GM12878 (cell line): ENCODE data around the gene ZNF366. TPM values are rescaled to one million over a fixed set of nuclear protein-coding genes. Genes with fewer than 3 reads are reported as not detected.

Source experiments
- ATAC-seq: fragments of 200-7000 bp; cut with Tn5 transposase; 3 replicates; pipeline ENCODE4 v1.9.1; 2020; ENCODE audit warnings: mild to moderate bottlenecking, moderate library complexity
- BruUV-seq: library from RNA; stranded (reverse); fragments of 400-500 nt; replicated peaks from 2 replicates; lab custom pipeline; 2021; lab: Mats Ljungman, UMichigan
- CTCF ChIA-PET: fragments of 300-600 bp; sonication (Branson Sonifier 250); formaldehyde crosslinking; extraction: SDS; loops from one replicate; lab custom pipeline; 2021; ENCODE audit warnings: inconsistent platforms; lab: Yijun Ruan, JAX
- POLR2A ChIA-PET: fragments of 350-600 bp; formaldehyde crosslinking; extraction: SDS; loops from one replicate; lab custom pipeline; 2021; ENCODE audit warnings: inconsistent platforms; lab: Charles Lee
- RAD21 ChIA-PET: fragments of 300-600 bp; sonication (Branson Sonifier 250); formaldehyde crosslinking; loops from one replicate; lab custom pipeline; 2023; ENCODE audit warnings: antibody characterized with exemption; ENCODE audit not compliant: unreplicated experiment; lab: Charles Lee
- SMC1A ChIA-PET: fragments of 300-600 bp; sonication (Branson Sonifier 250); formaldehyde crosslinking; loops from one replicate; lab custom pipeline; 2023; ENCODE audit not compliant: unreplicated experiment, uncharacterized antibody; lab: Charles Lee
- DNase-seq: peaks from one replicate; pipeline ENCODE4 v3.0.0-alpha.2; 2011; ENCODE audit warnings: low read depth, low spot score
- FAIRE-seq: peaks from 3 replicates; lab custom pipeline; 2011; peaks lifted over from hg19 to GRCh38; lab: Jason Lieb, UNC
- H2AFZ ChIP-seq: 2 replicates; pipeline ENCODE4 v1.6.0; 2011; ENCODE audit warnings: low read depth, low read length, control low read depth; ENCODE audit not compliant: control insufficient read depth
- H3K27ac ChIP-seq: 2 replicates; pipeline ENCODE4 v1.5.1; 2011; ENCODE audit warnings: control low read depth; ENCODE audit not compliant: control insufficient read depth, insufficient read depth
- H3K27me3 ChIP-seq, 2 experiments: replicated peaks in 1 of 2; 2 replicates each; pipeline versions ENCODE4 v1.6.0 to v1.6.1; 2011; ENCODE audit warnings: low read length in 1 of 2; ENCODE audit not compliant: control insufficient read depth in 2 of 2, insufficient read depth in 2 of 2
- H3K36me3 ChIP-seq, 2 experiments: 2 replicates each; pipeline ENCODE4 v1.5.1; 2011; ENCODE audit warnings: low read length in 1 of 2; ENCODE audit not compliant: control insufficient read depth in 2 of 2, insufficient read depth in 2 of 2
- H3K4me1 ChIP-seq: 2 replicates; pipeline ENCODE4 v1.6.1; 2011; ENCODE audit warnings: mild to moderate bottlenecking, low read length, moderate library complexity, mixed read lengths; ENCODE audit not compliant: control insufficient read depth, insufficient read depth
- H3K4me2 ChIP-seq: 2 replicates; pipeline ENCODE4 v1.6.0; 2011; ENCODE audit warnings: control low read depth; ENCODE audit not compliant: control insufficient read depth, insufficient read depth
- H3K4me3 ChIP-seq: fragments of 200-600 bp; sonication (generic); 2 replicates; pipeline ENCODE4 v1.5.1; 2016
- H3K79me2 ChIP-seq: 2 replicates; pipeline ENCODE4 v1.6.0; 2011; ENCODE audit warnings: low read length; ENCODE audit not compliant: control insufficient read depth, insufficient read depth
- H3K9ac ChIP-seq: 2 replicates; pipeline ENCODE4 v1.8.0; 2011; ENCODE audit warnings: low read length, control low read depth, mixed read lengths; ENCODE audit not compliant: control insufficient read depth, insufficient read depth
- H3K9me3 ChIP-seq: replicated peaks from 3 replicates; pipeline ENCODE4 v1.5.1; 2011; ENCODE audit warnings: mild to moderate bottlenecking, low read length; ENCODE audit not compliant: control insufficient read depth, insufficient read depth
- H4K20me1 ChIP-seq: 2 replicates; pipeline ENCODE4 v1.6.0; 2011; ENCODE audit not compliant: control insufficient read depth, insufficient read depth
- MLLT1 ChIP-seq: fragments of 450-650 bp; IDR thresholded peaks from 2 replicates; pipeline ENCODE4 v1.6.1; 2016; ENCODE audit warnings: mild to moderate bottlenecking
- PBX3 ChIP-seq: IDR thresholded peaks from 2 replicates; pipeline ENCODE4 v1.6.1; 2011; ENCODE audit warnings: mild to moderate bottlenecking, low read depth, low read length, moderate library complexity; ENCODE audit not compliant: insufficient replicate concordance
- WGBS: methylation state at CpG from one replicate; pipeline ENCODE4 v1.1.6; 2016; ENCODE audit warnings: low lambda C conversion rate; ENCODE audit not compliant: insufficient replicate concordance, insufficient coverage; ENCODE audit errors: missing lambda C conversion rate; 5-methylcytosine and 5-hydroxymethylcytosine counted together
- in situ Hi-C: fragments of 300-500 bp; cut with MboI; formaldehyde crosslinking; loops from 9 replicates; pipeline ENCODE4 v1.14.3; 2018; ENCODE audit warnings: mixed read lengths
- intact Hi-C: fragments of 100-400 bp; cut with micrococcal nuclease; formaldehyde crosslinking; loops from one replicate; pipeline ENCODE4 v1.14.2; 2022; ENCODE audit not compliant: unreplicated experiment
- polyA plus RNA-seq, 11 experiments: library from polyadenylated mRNA; depleted of rRNA in 4 of 11; unstranded in 6 of 11; stranded (reverse) in 5 of 11; fragments of >200 nt; fragmentation: Nextera tagmentation in 4 of 11; fragmentation: Illumina TruSeq in 1 of 11; extraction: Ambion mirVana in 4 of 11; extraction: Trizol in 1 of 11; gene quantifications; 1 replicate in 1 of 11; 2 replicates in 10 of 11; pipeline versions ENCODE4 v1.2.1 to v1.2.3, GENCODE V29; 2011 to 2016; ENCODE audit warnings: inconsistent platforms in 2 of 11, missing spikeins in 2 of 11, low read depth in 1 of 11
- total RNA-seq, 4 experiments: library from RNA; depleted of rRNA in 3 of 4; stranded (reverse); fragments of >200 nt in 3 of 4; fragmentation: Illumina TruSeq in 1 of 4; extraction: Trizol in 1 of 4; gene quantifications; 2 replicates each; pipeline versions ENCODE4 v1.2.1 to v1.2.3, GENCODE V29; 2013 to 2021

Gene ZNF366
- total and polyA plus RNA-seq, 10 of the 15 experiments (the other 5 are each of a cell fraction or from before 2014, with no cell fraction given): 0.01 to 0.18 (median 0.04) TPM; not detected in 6

GRCh38 chr5:72505539-72506157, 1.6 kb downstream of the ZNF366 start:
- DNase-seq (no peak), ATAC-seq (no peak), FAIRE-seq (no peak)
- in situ Hi-C loops (no loop called here), intact Hi-C loops (loop anchor here (5.0 kb wide), 1 partner anchor 38 kb away; no protein-coding TSS in a partner anchor)
- no peaks in the 10 kb centered on the region for H3K27me3 ChIP-seq
- POLR2A ChIA-PET: no interaction called here
- TF ChIP-seq PBX3 (no peak), MLLT1 (0 out of 2 replicates have a peak, but pooled peaks have one; percentile 24)
- no peaks in the 10 kb centered on the region for H3K79me2 ChIP-seq
- 0 out of 2 replicates have a peak overlapping the region, but pooled peaks have one; percentile 15 for H3K27ac ChIP-seq
- H3K36me3 ChIP-seq: no peaks in the 10 kb centered on the region
- RAD21 ChIA-PET: interaction anchor here (1.2 to 1.4 kb wide), 5 partner anchors 19 to 54 kb away, joined by 3 to 4 read pairs (median 4); no protein-coding TSS in a partner anchor
- SMC1A ChIA-PET: interaction anchor here (0.8 to 7.2 kb wide), 16 partner anchors 10 to 139 kb away, joined by 3 to 55 read pairs (median 4); no protein-coding TSS in a partner anchor
- no peaks in the 10 kb centered on the region for H4K20me1 ChIP-seq
- H2AFZ ChIP-seq: peak overlapping the region; percentile 46
- peak overlapping the region; percentile 23; the same call in 1 of the 2 replicates for H3K4me3 ChIP-seq
- no peaks in the 10 kb centered on the region for H3K9me3 ChIP-seq
- no peak overlapping the region for H3K9ac ChIP-seq
- H3K4me1 ChIP-seq: peaks cover 32% of the 10 kb centered on the region
- BruUV-seq: no TSS peak
- 83% methylated on average over 7 of the region's 7 CpGs for WGBS
- H3K4me2 ChIP-seq: peak overlapping the region; percentile 17
- CTCF ChIA-PET: interaction anchor here (0.7 to 2.3 kb wide), 5 partner anchors 15 to 112 kb away, joined by 3 to 7 read pairs (median 5); no protein-coding TSS in a partner anchor
